Keratinocyte (primary cell): ENCODE data around the gene OLFM3.

ENCODE experiments used
- CTCF ChIP-seq, 3 experiments: IDR thresholded peaks in 1 of 3; conservative IDR thresholded peaks in 1 of 3; optimal IDR thresholded peaks in 1 of 3; 2 replicates in 2 of 3; 3 replicates in 1 of 3; pipeline versions ENCODE3 to v1.5.1; 2011; ENCODE audit warnings: low read length in 3 of 3, mild to moderate bottlenecking in 3 of 3, moderate library complexity in 2 of 3, control low read depth in 1 of 3, inconsistent platforms in 1 of 3; ENCODE audit not compliant: insufficient read depth in 2 of 3; ENCODE audit errors: extremely low read depth in 1 of 3
- EZH2 ChIP-seq: IDR thresholded peaks from one replicate; pipeline ENCODE4 v1.6.1; 2012; ENCODE audit warnings: inconsistent platforms, mild to moderate bottlenecking, low read length, moderate library complexity

DNA sequence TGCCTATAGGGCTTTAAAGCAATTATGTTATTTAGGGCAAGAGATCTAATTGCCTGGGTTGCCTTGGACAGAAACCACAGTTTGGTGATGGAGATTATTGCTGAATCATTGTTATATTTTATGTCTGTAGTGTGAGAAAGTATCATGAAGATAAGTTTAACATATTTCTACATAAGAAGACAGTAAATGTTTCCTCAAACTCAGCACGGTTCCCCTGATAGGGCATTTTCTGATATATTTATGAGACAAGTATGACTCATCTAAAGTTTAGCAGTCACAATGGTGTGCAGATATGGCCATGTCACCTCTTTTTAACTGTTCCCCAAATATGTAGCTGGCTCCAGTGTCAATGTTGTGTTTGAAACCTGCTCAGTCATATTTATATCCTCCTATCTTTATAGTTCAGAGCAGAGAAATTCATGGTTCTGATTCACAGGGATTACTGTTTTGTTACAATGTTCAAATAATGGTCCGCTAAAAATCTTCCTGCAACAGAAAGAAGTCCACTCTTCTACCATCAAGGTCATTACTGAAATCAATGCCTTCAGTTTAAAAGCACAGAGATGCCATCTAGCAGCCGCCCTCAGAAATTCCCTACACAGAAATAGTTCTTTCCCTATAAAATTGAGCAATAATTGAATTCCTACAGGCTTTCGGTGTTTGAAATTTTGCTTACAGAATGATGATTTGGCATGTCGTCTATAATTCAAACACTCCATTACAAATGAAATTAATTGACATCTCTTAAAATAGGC is 3.7 kb downstream of the OLFM3 start:
- TF ChIP-seq CTCF (optimal IDR thresholded peaks at IDR 0.05 in 1 of 3, IDR thresholded peaks at IDR 0.05 in 1 of 3, conservative IDR thresholded peaks at IDR 0.05 in 1 of 3; ENCODE audit: extremely low read depth in 1 of 3, insufficient read depth in 2 of 3, low read length in 3 of 3) (no peak), EZH2 (no peak)
